ENCODE measurements around the gene RP2. TPM values are rescaled to one million over a fixed set of nuclear protein-coding genes. Genes with fewer than 3 reads are reported as not detected.

The RP2 gene
- total and polyA plus RNA-seq, 9 of the 15 experiments (the other 6 are each of a cell fraction or from before 2014, with no cell fraction given) = 2.0 to 6.9 (median 3.5) TPM

DNA sequence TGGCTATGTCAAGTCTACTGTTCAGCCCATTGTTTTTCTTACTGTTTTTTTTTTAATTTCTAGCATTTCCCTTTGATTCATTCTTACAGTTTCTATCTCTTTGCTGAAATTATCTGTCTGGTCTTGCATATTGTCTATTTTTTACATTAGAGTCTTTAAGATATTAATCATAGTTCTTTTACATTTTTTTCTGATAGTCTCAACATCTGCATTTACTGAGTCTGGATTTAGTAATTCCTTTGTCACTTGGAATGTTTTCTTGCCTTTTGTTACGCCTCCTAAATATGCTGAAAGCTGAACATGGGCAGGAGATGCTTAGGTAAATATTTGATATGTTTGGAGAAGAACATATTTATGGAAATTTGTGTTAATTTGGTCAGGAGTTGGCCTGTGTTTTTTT is 85.8 kb downstream of the RP2 start:
- CTCF ChIA-PET (ENCODE audit: low intra/inter-chr PET ratio) = no interaction called here
- DNase-seq (ENCODE audit: extremely low read depth in 1 of 4, low spot score in 3 of 4) = no peak
- H3K9ac ChIP-seq (ENCODE audit: insufficient read depth in 1 of 2, low read depth in 2 of 2, low read length in 2 of 2) = no peak overlapping the region
- no peaks in the 10 kb centered on the region; the same call in 2 of the 3 replicates for H3K79me2 ChIP-seq (ENCODE audit: control insufficient read depth, insufficient read depth, low read length)
- no peaks in the 10 kb centered on the region for H3K27me3 ChIP-seq (ENCODE audit: control insufficient read depth in 2 of 2, insufficient read depth in 2 of 2, low read length in 2 of 2)
- no peaks in the 10 kb centered on the region for H3K4me1 ChIP-seq (replicated peaks in 1 of 2; ENCODE audit: control insufficient read depth in 2 of 2, insufficient read depth in 2 of 2, low read length in 2 of 2)
- TF ChIP-seq HCFC1 (IDR thresholded peaks at IDR 0.05; ENCODE audit: low read depth, low read length) = no peak
- no peak for TF ChIP-seq ZNF165 (CRISPR knock-in tag; IDR thresholded peaks at IDR 0.05; ENCODE audit: borderline replicate concordance)
- TF ChIP-seq DDX20 (tag; IDR thresholded peaks at IDR 0.05; ENCODE audit: low read depth) = no peak
- no peak for TF ChIP-seq LCOR (CRISPR knock-in tag; IDR thresholded peaks at IDR 0.05)
- TF ChIP-seq SIN3A (IDR thresholded peaks at IDR 0.05; ENCODE audit: borderline replicate concordance in 2 of 2, control insufficient read depth in 1 of 2, low read depth in 2 of 2, low read length in 2 of 2) = no peak
- TF ChIP-seq ZNF133 (CRISPR knock-in tag; IDR thresholded peaks at IDR 0.05) = no peak
- no peak for TF ChIP-seq ZNF785 (CRISPR knock-in tag; IDR thresholded peaks at IDR 0.05)
- TF ChIP-seq, protein P1, sequence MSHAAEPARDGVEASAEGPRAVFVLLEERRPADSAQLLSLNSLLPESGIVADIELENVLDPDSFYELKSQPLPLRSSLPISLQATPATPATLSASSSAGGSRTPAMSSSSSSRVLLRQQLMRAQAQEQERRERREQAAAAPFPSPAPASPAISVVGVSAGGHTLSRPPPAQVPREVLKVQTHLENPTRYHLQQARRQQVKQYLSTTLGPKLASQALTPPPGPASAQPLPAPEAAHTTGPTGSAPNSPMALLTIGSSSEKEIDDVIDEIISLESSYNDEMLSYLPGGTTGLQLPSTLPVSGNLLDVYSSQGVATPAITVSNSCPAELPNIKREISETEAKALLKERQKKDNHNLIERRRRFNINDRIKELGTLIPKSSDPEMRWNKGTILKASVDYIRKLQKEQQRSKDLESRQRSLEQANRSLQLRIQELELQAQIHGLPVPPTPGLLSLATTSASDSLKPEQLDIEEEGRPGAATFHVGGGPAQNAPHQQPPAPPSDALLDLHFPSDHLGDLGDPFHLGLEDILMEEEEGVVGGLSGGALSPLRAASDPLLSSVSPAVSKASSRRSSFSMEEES (CRISPR knock-in tag; IDR thresholded peaks at IDR 0.05) = no peak
- 20% methylated on average over 1 of the region's 1 CpG for WGBS (ENCODE audit: insufficient coverage, low coverage, missing lambda C conversion rate)
- FAIRE-seq = no peak
- intact Hi-C loops (cut with micrococcal nuclease) = no loop called here
- no peak for ATAC-seq
- in situ Hi-C loops (cut with MboI) = no loop called here
- no peak overlapping the region for H2AFZ ChIP-seq (ENCODE audit: low read depth, low read length)
- no peaks in the 10 kb centered on the region for H4K20me1 ChIP-seq (replicated peaks; ENCODE audit: control insufficient read depth, insufficient read depth, low read length)
- BruUV-seq (replicated peaks) = no TSS peak
- H3K36me3 ChIP-seq (ENCODE audit: control insufficient read depth, insufficient read depth, low read length) = no peaks in the 10 kb centered on the region
- no peak overlapping the region for H3K27ac ChIP-seq (ENCODE audit: extremely low read depth, low read depth, low read length)
- no peak overlapping the region for H3K4me2 ChIP-seq (ENCODE audit: insufficient read depth, low read length)
- POLR2A ChIA-PET = no interaction called here
- 0 out of 2 replicates have a peak, but pooled peaks cover 2% of the 10 kb centered on the region for H3K9me3 ChIP-seq (replicated peaks; ENCODE audit: control insufficient read depth, insufficient read depth, low read depth, low read length)
- no peak overlapping the region for H3K4me3 ChIP-seq
- H3K9me1 ChIP-seq (ENCODE audit: control insufficient read depth, insufficient read depth, low read length) = no peaks in the 10 kb centered on the region

Data from K562 (cell line).